ENCODE data around the gene CFAP77.

- TF ChIP-seq POLR2A (IDR thresholded peaks at IDR 0.05) (no peak), CTCF (IDR thresholded peaks at IDR 0.05) (no peak)
Observed at GRCh38 chr9:132422574-132422973, 12.6 kb downstream of the CFAP77 start.
